Esophagus squamous epithelium (tissue), 5 donors: ENCODE results near the gene HK2. TPM values are rescaled to one million over a fixed set of nuclear protein-coding genes. Genes with fewer than 3 reads are reported as not detected.
"Not testable (repeated sequence)": the region's sequence is repeated elsewhere in the genome, so short reads cannot be mapped to it uniquely, and the experiment has no call there.

ENCODE experiments used
- DNase-seq: peaks from one replicate; lab custom pipeline; 2025; lab: John Stamatoyannopoulos, UW
- H3K27ac ChIP-seq, 4 donors: fragments of 200-600 bp; sonication (generic); one replicate each; pipeline ENCODE4 v1.5.1; 2016 to 2019; ENCODE audit warnings: mild to moderate bottlenecking in 1 of 4
- H3K27me3 ChIP-seq, 4 donors: fragments of 200-600 bp; sonication (generic); 1 replicate in 3 of 4; 2 replicates in 1 of 4; pipeline versions ENCODE4 v1.5.1 to v1.6.0; 2017 to 2021; ENCODE audit warnings: antibody characterized with exemption in 1 of 4
- H3K36me3 ChIP-seq, 3 donors: fragments of 200-600 bp; sonication (generic); one replicate each; pipeline ENCODE4 v1.5.1; 2016 to 2019
- H3K4me1 ChIP-seq, 3 donors: fragments of 200-600 bp; sonication (generic); one replicate each; pipeline ENCODE4 v1.5.1; 2017 to 2019
- H3K4me3 ChIP-seq, 4 donors: fragments of 200-600 bp; sonication (generic); 1 replicate in 3 of 4; 2 replicates in 1 of 4; pipeline ENCODE4 v1.5.1; 2016 to 2019; ENCODE audit warnings: mild to moderate bottlenecking in 2 of 4, moderate library complexity in 1 of 4
- H3K9me3 ChIP-seq, 3 donors: fragments of 200-600 bp; sonication (generic); one replicate each; pipeline ENCODE4 v1.5.1; 2016 to 2019
- POLR2A ChIP-seq, 4 donors: fragments of 450-650 bp; IDR thresholded peaks; one replicate each; pipeline ENCODE4 v1.6.1; 2017; ENCODE audit warnings: antibody characterized with exemption in 4 of 4, mild to moderate bottlenecking in 4 of 4, moderate library complexity in 3 of 4
- WGBS, 2 donors: methylation state at CpG; one replicate each; pipeline ENCODE4 v1.1.5; 2018; 5-methylcytosine and 5-hydroxymethylcytosine counted together
- intact Hi-C: fragments of 100-400 bp; cut with DNase I; formaldehyde crosslinking; loops from one replicate; pipeline ENCODE4 v1.15.0; 2022
- total RNA-seq, 4 donors: library from RNA; depleted of rRNA; stranded (reverse); fragments of >200 nt; gene quantifications; one replicate each; pipeline ENCODE4 v1.1.0, GENCODE V29; 2016
- TF ChIP-seq, protein P1 (sequence below), 6 experiments: fragments of 450-650 bp in 4 of 6; fragments of 200-600 bp in 2 of 6; sonication (generic) in 2 of 6; IDR thresholded peaks; one replicate each; pipeline ENCODE4 v1.5.1; 2016 to 2019; ENCODE audit warnings: antibody characterized with exemption in 6 of 6, mild to moderate bottlenecking in 4 of 6, moderate library complexity in 4 of 6
- donor health status: DM: yes; HTN: yes; CAD: no.

Gene HK2
- total RNA-seq, 4 donors from 2014 or later: 11.2 to 45.4 (median 25.1) TPM

DNA sequence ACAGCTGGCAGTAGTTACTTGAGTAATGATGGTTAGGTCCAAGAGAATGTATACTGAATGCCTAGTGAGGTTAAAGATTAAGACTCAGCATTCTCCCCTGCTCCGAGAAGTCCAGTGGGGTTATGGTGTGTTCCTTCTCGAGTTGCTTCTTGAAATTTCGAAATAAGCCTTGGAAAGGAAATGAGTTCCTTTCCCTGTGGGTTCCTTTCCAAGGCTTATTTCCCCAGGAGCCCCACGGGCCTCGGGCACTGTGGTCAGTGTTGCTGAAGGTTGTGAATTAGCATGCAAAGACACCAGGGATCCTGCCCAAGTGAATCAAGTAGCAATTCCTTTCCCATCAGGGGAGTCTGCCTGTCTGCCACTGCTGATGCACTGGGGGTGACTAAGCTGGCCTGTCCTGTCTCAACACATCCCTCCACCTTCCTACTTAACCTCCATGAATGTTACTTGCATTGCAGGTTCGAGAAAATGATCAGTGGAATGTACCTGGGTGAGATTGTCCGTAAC lies 53.6 kb downstream of the HK2 start:
- DNase-seq: no peak
- WGBS, 2 donors: 25 to 43% methylated on average over 7 of the region's 7 CpGs
- Histone ChIP-seq H3K36me3 (peaks cover 0 to 89% (median 0%) of the 10 kb centered on the region in 3 donors), H3K9me3 (no peaks in the 10 kb centered on the region), H3K27me3 (no peaks in the 10 kb centered on the region), H3K27ac (no peak overlapping the region), H3K4me3 (no peak overlapping the region), H3K4me1 (peaks cover 0 to 3% (median 0%) of the 10 kb centered on the region in 3 donors)
- TF ChIP-seq, protein P1, sequence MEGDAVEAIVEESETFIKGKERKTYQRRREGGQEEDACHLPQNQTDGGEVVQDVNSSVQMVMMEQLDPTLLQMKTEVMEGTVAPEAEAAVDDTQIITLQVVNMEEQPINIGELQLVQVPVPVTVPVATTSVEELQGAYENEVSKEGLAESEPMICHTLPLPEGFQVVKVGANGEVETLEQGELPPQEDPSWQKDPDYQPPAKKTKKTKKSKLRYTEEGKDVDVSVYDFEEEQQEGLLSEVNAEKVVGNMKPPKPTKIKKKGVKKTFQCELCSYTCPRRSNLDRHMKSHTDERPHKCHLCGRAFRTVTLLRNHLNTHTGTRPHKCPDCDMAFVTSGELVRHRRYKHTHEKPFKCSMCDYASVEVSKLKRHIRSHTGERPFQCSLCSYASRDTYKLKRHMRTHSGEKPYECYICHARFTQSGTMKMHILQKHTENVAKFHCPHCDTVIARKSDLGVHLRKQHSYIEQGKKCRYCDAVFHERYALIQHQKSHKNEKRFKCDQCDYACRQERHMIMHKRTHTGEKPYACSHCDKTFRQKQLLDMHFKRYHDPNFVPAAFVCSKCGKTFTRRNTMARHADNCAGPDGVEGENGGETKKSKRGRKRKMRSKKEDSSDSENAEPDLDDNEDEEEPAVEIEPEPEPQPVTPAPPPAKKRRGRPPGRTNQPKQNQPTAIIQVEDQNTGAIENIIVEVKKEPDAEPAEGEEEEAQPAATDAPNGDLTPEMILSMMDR (IDR thresholded peaks at IDR 0.05): no peak
- no peak for TF ChIP-seq POLR2A (IDR thresholded peaks at IDR 0.05)
- intact Hi-C loops: no loop called here

- DNase-seq: no peak
- peaks cover 0 to 82% (median 0%) of the 10 kb centered on the region in 3 donors for H3K36me3 ChIP-seq
- no peaks in the 10 kb centered on the region for H3K27me3 ChIP-seq
- peaks cover 0 to 3% (median 0%) of the 10 kb centered on the region in 3 donors for H3K4me1 ChIP-seq
- no peak for TF ChIP-seq POLR2A (IDR thresholded peaks at IDR 0.05)
- TF ChIP-seq, protein P1 (IDR thresholded peaks at IDR 0.05): no peak
- no peaks in the 10 kb centered on the region for H3K9me3 ChIP-seq
- WGBS, 2 donors: 68 to 91% methylated on average over 8 of the region's 8 CpGs
- no peak overlapping the region for H3K4me3 ChIP-seq
- intact Hi-C loops: no loop called here
- H3K27ac ChIP-seq: no peak overlapping the region
Observed at GRCh38 chr2:74887960-74888700, 54.2 kb downstream of the HK2 start.

DNA sequence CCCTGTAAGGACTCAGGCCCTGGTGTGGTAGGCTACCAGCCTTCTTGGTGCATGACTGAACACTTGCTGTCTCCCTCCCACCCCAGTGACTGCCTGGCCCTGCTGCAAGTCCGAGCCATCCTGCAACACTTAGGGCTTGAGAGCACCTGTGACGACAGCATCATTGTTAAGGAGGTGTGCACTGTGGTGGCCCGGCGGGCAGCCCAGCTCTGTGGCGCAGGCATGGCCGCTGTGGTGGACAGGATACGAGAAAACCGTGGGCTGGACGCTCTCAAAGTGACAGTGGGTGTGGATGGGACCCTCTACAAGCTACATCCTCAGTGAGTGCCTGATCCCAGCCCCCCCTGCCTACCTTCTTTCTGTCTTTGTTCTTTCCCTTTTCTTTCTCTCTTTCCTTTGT lies 55.2 kb downstream of the HK2 start:
- Histone ChIP-seq H3K36me3 (peaks cover 0 to 73% (median 0%) of the 10 kb centered on the region in 3 donors), H3K4me3 (no peak overlapping the region), H3K9me3 (no peaks in the 10 kb centered on the region), H3K27me3 (no peaks in the 10 kb centered on the region), H3K27ac (no peak overlapping the region), H3K4me1 (peaks cover 0 to 4% (median 3%) of the 10 kb centered on the region in 3 donors)
- WGBS, 2 donors: 91 to 96% methylated on average over 5 to 8 of the region's 9 CpGs
- no peak for TF ChIP-seq POLR2A (IDR thresholded peaks at IDR 0.05)
- TF ChIP-seq, protein P1 (IDR thresholded peaks at IDR 0.05): no peak
- intact Hi-C loops: no loop called here
- DNase-seq: no peak

DNA sequence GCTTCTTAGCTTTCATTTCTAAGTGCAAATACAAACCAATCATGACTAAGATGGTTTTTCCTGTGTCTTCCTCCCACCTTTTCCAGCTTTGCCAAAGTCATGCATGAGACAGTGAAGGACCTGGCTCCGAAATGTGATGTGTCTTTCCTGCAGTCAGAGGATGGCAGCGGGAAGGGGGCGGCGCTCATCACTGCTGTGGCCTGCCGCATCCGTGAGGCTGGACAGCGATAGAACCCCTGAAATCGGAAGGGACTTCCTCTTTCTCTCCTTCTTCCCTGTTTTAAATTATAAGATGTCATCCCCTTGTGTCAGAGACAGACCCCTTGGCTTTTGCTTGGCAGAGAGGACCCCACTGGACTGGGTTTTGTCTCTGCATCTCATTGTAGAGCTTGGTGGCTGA lies 56.8 kb downstream of the HK2 start:
- intact Hi-C loops: no loop called here
- 83 to 91% methylated on average over 5 to 7 of the region's 8 CpGs for WGBS, 2 donors
- peaks cover 0 to 58% (median 0%) of the 10 kb centered on the region in 3 donors for H3K36me3 ChIP-seq
- TF ChIP-seq, protein P1 (IDR thresholded peaks at IDR 0.05): no peak
- no peak for TF ChIP-seq POLR2A (IDR thresholded peaks at IDR 0.05)
- no peak overlapping the region for H3K27ac ChIP-seq
- no peak overlapping the region for H3K4me3 ChIP-seq
- no peaks in the 10 kb centered on the region for H3K27me3 ChIP-seq
- DNase-seq: no peak
- peaks cover 0 to 4% (median 3%) of the 10 kb centered on the region in 3 donors for H3K4me1 ChIP-seq
- H3K9me3 ChIP-seq: no peaks in the 10 kb centered on the region

- WGBS, 2 donors: 80 to 90% methylated on average over 7 of the region's 7 CpGs
- TF ChIP-seq, protein P1 (IDR thresholded peaks at IDR 0.05): no peak
- TF ChIP-seq POLR2A (IDR thresholded peaks at IDR 0.05): no peak
- peaks cover 0 to 52% (median 0%) of the 10 kb centered on the region in 3 donors for H3K36me3 ChIP-seq
Observed at GRCh38 chr2:74891136-74891764, 57.3 kb downstream of the HK2 start.

DNA sequence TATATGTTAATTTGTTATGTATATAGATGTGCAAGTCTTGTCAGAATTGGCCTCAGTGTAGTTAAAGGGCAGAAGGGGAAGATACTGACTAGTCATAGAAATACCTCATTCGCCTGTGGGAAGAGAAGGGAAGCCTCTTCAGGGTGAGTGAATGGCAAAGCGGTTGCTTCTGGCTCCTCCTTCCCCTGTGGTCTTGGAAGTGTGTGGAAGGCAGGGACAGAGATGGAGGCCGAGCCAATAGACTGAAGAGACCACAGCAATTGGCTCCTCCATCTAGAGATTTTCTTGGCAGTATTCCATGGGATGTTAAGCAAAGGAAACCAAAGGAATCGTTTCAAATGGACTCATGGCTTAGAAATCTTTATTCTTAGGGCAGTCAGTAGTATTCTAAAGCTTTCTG lies 57.9 kb downstream of the HK2 start:
- WGBS, 2 donors: 77 to 85% methylated on average over 4 of the region's 4 CpGs
- intact Hi-C loops: not testable (repeated sequence)

More at GRCh38 chr2:74891136-74891764, 57.3 kb downstream of the HK2 start:
- intact Hi-C loops: no loop called here
- no peak for DNase-seq
- no peaks in the 10 kb centered on the region for H3K27me3 ChIP-seq
- H3K4me1 ChIP-seq: peaks cover 0 to 4% (median 3%) of the 10 kb centered on the region in 3 donors
- H3K27ac ChIP-seq: no peak overlapping the region
- H3K9me3 ChIP-seq: no peaks in the 10 kb centered on the region
- no peak overlapping the region for H3K4me3 ChIP-seq

More for the DNA sequence above, 57.9 kb downstream of the HK2 start:
- not testable (repeated sequence) for H3K27me3 ChIP-seq, H3K4me3 ChIP-seq, H3K27ac ChIP-seq, DNase-seq, H3K9me3 ChIP-seq, H3K4me1 ChIP-seq
- peaks cover 0 to 47% (median 0%) of the 10 kb centered on the region in 3 donors for H3K36me3 ChIP-seq
